ENCODE results near the gene STAM.

Gene STAM

GRCh38 chr10:17655567-17656146, 11.7 kb downstream of the STAM start:
- Mint-ChIP-seq H3K9me3 (peaks cover 12% of the 10 kb centered on the region), H3K36me3 (ENCODE audit: low read depth) (peaks cover 52% of the 10 kb centered on the region)

DNA sequence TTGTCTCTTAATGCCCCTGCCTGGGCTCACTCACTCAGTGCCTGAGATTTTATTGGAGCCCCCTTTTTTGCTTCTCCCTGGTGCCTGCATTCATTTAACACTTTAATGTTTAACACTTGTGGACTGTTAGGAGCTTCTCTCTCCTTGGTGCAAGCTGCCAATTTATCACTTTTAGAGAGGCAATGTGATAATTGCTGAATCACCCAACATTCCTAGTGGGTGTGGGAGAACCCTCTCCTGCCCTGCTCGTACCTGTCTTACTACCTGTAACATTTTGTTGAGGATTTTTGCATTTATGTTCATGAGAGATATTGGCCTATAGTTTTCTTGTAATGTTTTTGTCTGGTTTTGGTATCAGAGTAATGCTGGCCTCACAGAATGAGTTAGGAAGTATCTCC, 13.2 kb downstream of the STAM start:
- no peak for DNase-seq
- peaks cover 12% of the 10 kb centered on the region for H3K9me3 Mint-ChIP-seq
- peak overlapping the region; percentile 57 for H3K27ac Mint-ChIP-seq
- H3K4me1 Mint-ChIP-seq (ENCODE audit: low read depth) = peaks cover 80% of the 10 kb centered on the region
- no peaks in the 10 kb centered on the region for H3K27me3 Mint-ChIP-seq
- no peak overlapping the region for H3K4me3 Mint-ChIP-seq
- peaks cover 54% of the 10 kb centered on the region for H3K36me3 Mint-ChIP-seq (ENCODE audit: low read depth)

More at GRCh38 chr10:17655567-17656146, 11.7 kb downstream of the STAM start:
- DNase-seq = no peak
- Mint-ChIP-seq H3K4me1 (ENCODE audit: low read depth) (peaks cover 79% of the 10 kb centered on the region), H3K27me3 (no peaks in the 10 kb centered on the region), H3K4me3 (peak overlapping the region; percentile 24), H3K27ac (peak overlapping the region; percentile 52)

DNA sequence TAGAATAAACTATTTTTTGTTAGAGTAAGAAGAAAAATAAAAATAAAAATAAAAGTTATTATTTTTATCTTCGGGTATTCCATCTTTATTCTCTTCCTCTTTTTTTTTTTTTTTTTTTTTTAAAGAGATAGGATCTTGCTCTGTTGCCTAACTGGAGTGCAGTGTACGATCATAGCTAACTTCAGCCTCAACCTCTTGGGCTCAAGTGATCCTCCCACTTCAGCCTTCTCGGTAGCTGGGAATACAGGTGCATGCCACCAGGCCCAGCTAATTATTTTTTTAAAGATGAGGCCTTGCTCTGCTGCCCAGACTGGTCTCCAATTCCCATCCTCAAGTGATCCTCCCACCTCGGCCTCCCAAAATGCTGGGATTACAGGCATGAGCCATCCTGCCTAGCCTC, 15.4 kb downstream of the STAM start:
- H3K4me3 Mint-ChIP-seq = no peak overlapping the region
- H3K36me3 Mint-ChIP-seq (ENCODE audit: low read depth) = peaks cover 50% of the 10 kb centered on the region
- H3K9me3 Mint-ChIP-seq = peaks cover 2% of the 10 kb centered on the region
- H3K27ac Mint-ChIP-seq = no peak overlapping the region
- H3K27me3 Mint-ChIP-seq = no peaks in the 10 kb centered on the region
- peaks cover 79% of the 10 kb centered on the region for H3K4me1 Mint-ChIP-seq (ENCODE audit: low read depth)
- no peak for DNase-seq

- no peak overlapping the region for H3K27ac Mint-ChIP-seq
- peaks cover 70% of the 10 kb centered on the region for H3K4me1 Mint-ChIP-seq (ENCODE audit: low read depth)
- peaks cover 53% of the 10 kb centered on the region for H3K36me3 Mint-ChIP-seq (ENCODE audit: low read depth)
These were observed 17.0 kb downstream of the STAM start for GRCh38 chr10:17660921-17661320.

GRCh38 chr10:17661510-17661909, 17.6 kb downstream of the STAM start:
- H3K4me1 Mint-ChIP-seq (ENCODE audit: low read depth) = peaks cover 68% of the 10 kb centered on the region
- H3K9me3 Mint-ChIP-seq = no peaks in the 10 kb centered on the region
- H3K27ac Mint-ChIP-seq = peak overlapping the region; percentile 27
- H3K36me3 Mint-ChIP-seq (ENCODE audit: low read depth) = peaks cover 52% of the 10 kb centered on the region
- H3K4me3 Mint-ChIP-seq = no peak overlapping the region
- DNase-seq = no peak
- H3K27me3 Mint-ChIP-seq = no peaks in the 10 kb centered on the region

More at GRCh38 chr10:17660921-17661320, 17.0 kb downstream of the STAM start:
- Mint-ChIP-seq H3K9me3 (no peaks in the 10 kb centered on the region), H3K4me3 (no peak overlapping the region), H3K27me3 (no peaks in the 10 kb centered on the region)
- DNase-seq = no peak

GRCh38 chr10:17662193-17663138, 18.5 kb downstream of the STAM start:
- Mint-ChIP-seq H3K27ac (peak overlapping the region; percentile 26), H3K4me1 (ENCODE audit: low read depth) (peaks cover 64% of the 10 kb centered on the region), H3K27me3 (no peaks in the 10 kb centered on the region), H3K36me3 (ENCODE audit: low read depth) (peaks cover 51% of the 10 kb centered on the region), H3K9me3 (no peaks in the 10 kb centered on the region), H3K4me3 (no peak overlapping the region)
- no peak for DNase-seq

DNA sequence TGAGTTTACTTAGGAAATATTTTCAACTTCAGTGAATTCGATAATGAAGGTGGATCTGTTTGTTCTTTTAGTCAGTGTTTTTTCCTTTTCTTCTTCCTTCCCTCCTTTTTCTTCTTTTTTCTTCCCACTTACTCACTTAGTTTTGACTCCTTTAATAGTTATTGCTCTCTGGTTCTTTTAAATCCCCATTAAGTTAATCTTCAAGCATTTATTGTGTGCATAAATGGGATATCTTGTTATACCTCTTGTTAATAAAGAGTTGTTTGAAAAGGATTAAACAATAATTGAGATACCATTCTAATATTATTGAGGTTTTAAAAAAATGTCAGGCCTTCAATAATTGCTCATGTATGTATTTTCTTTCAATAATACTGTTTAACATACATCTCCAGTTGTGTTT, 19.5 kb downstream of the STAM start:
- peaks cover 51% of the 10 kb centered on the region for H3K36me3 Mint-ChIP-seq (ENCODE audit: low read depth)
- peaks cover 66% of the 10 kb centered on the region for H3K4me1 Mint-ChIP-seq (ENCODE audit: low read depth)
- no peaks in the 10 kb centered on the region for H3K27me3 Mint-ChIP-seq
- H3K27ac Mint-ChIP-seq = no peak overlapping the region
- DNase-seq = no peak
- no peak overlapping the region for H3K4me3 Mint-ChIP-seq
- no peaks in the 10 kb centered on the region for H3K9me3 Mint-ChIP-seq

DNA sequence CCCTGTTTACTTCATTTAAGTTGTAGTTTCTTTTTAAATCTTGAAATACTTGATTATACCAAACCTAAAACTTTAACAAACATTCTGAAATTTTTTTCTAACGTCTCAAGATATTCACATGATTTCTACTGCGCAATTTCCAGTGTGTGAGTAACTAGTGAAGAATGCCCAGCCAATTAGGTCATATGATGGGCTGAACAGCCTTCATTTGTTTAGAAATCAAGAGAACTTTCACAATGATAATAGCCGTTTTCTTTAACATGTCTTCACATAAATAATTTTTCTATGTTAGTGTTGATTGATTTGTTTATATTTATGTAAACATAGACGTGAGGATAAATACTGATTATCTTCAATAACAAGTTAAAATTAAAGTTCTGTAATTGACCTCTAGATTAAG, 21.8 kb downstream of the STAM start:
- Mint-ChIP-seq H3K4me1 (ENCODE audit: low read depth) (peaks cover 74% of the 10 kb centered on the region), H3K36me3 (ENCODE audit: low read depth) (peaks cover 45% of the 10 kb centered on the region), H3K4me3 (no peak overlapping the region), H3K27me3 (no peaks in the 10 kb centered on the region), H3K9me3 (no peaks in the 10 kb centered on the region), H3K27ac (no peak overlapping the region)
- no peak for DNase-seq

- Mint-ChIP-seq H3K27ac (peak overlapping the region; percentile 58), H3K4me3 (peak overlapping the region; percentile 32), H3K27me3 (no peaks in the 10 kb centered on the region), H3K36me3 (ENCODE audit: low read depth) (peaks cover 23% of the 10 kb centered on the region), H3K4me1 (ENCODE audit: low read depth) (peaks cover 70% of the 10 kb centered on the region), H3K9me3 (no peaks in the 10 kb centered on the region)
- no peak for DNase-seq
These were observed 24.7 kb downstream of the STAM start for GRCh38 chr10:17668435-17669184.

DNA sequence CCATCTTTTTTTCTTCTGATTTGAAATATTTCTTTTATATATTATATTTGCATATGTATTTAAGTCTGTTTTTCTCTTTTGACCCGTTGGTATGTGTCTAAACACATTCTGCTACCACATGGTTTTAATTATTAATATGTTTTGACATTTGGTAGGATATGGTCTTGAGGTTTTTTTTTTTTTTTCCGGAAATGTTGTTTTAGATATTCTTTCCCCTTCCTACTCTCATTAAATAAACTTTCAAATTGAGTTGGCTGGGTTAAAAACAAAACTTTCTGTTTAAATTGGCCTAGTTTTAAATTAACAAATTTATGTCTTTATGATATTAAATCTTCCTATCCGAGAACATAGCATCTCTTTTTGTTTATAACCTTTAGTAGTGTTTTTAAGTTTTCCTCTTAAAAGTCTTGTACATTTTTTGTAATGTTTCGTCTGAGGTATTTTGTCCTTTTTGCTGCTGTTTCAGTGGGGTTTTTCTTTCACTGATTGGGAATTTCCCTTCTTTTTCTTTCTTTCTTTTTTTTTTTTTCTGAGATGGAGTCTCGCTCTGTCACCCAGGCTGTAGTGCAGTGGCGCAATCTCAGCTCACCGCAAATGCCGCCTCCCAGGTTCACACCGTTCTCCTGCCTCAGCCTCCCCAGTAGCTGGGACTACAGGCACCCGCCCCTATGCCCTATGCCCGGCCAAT, 25.4 kb downstream of the STAM start:
- peak; percentile 62 for DNase-seq
- Mint-ChIP-seq H3K9me3 (no peaks in the 10 kb centered on the region), H3K4me1 (ENCODE audit: low read depth) (peaks cover 74% of the 10 kb centered on the region), H3K27ac (peak overlapping the region; percentile 94), H3K27me3 (no peaks in the 10 kb centered on the region), H3K4me3 (peak overlapping the region; percentile 77), H3K36me3 (ENCODE audit: low read depth) (peaks cover 25% of the 10 kb centered on the region)

DNA sequence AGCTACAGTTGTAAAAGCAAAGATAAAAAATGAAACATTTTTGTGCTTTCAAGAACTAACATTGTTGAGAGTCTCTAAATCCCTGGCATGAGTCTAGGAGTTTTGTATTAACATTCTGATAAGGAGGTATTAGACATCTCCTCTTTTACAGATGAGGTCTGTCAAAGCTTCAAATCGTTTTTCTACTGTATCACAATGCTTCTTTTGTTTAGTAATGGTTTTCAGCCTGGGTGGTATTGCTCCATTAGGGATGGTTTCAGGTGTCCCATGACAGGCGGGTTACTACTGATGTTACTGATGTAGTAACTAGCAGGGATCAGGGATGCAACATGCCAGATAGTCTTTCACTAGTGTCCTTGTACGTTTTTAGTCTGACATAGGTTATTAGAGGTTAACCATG, 27.4 kb downstream of the STAM start:
- no peak for DNase-seq
- H3K4me1 Mint-ChIP-seq (ENCODE audit: low read depth) = peaks cover 83% of the 10 kb centered on the region
- no peaks in the 10 kb centered on the region for H3K9me3 Mint-ChIP-seq
- no peak overlapping the region for H3K4me3 Mint-ChIP-seq
- no peak overlapping the region for H3K27ac Mint-ChIP-seq
- H3K36me3 Mint-ChIP-seq (ENCODE audit: low read depth) = peaks cover 20% of the 10 kb centered on the region
- H3K27me3 Mint-ChIP-seq = no peaks in the 10 kb centered on the region

DNA sequence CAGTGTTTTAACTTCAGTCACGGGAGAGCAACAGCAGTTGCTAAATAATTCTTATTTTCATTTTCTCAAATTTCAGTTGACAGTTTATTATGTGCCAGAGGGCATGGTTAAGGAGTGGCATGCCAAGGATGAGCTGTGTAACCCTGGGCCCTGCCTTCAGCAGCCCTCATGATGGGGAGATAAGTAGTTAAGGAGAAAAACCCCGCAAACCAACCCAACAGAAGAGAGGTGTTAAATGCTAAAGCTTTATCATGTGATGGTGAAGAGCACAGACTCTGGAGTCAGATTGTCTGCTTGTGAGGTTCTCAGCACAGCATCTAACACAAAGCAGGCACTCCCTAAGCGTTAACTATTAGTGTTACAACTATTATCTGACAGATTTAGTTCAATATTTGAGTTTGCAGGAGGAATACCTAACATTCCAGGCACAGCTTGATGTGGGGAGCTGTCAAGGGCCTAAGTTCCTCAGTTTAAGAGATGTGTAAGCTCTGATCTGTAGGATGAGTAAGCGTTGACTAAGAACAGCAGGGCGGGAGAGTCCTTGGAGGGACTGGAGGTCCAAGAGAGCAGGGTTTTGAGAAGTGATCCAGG, 29.6 kb downstream of the STAM start:
- Mint-ChIP-seq H3K27me3 (no peaks in the 10 kb centered on the region), H3K36me3 (ENCODE audit: low read depth) (peaks cover 10% of the 10 kb centered on the region), H3K4me1 (ENCODE audit: low read depth) (peaks cover 70% of the 10 kb centered on the region), H3K27ac (peak overlapping the region; percentile 38), H3K9me3 (no peaks in the 10 kb centered on the region), H3K4me3 (no peak overlapping the region)
- no peak for DNase-seq

DNA sequence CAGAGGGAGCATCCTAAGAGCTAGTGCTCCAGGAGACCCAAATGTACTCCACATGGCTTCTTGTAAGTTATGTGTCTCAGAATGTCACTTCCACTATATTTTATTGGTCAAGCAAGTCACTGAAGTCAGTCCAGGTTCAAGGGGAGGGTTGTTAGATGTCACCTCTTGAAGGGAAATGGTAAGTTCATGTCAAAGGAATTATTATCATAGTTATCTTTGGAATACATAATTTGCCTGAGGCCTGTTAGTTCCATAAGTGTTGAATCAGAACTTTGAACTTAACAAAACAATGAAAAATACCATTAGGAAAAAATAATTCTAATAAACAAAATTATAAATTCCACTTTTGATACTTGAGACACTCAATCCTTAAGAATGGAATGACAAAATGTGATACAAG, 30.6 kb downstream of the STAM start:
- Mint-ChIP-seq H3K9me3 (peaks cover 5% of the 10 kb centered on the region), H3K27me3 (no peaks in the 10 kb centered on the region), H3K4me3 (no peak overlapping the region), H3K4me1 (ENCODE audit: low read depth) (peaks cover 69% of the 10 kb centered on the region), H3K27ac (no peak overlapping the region), H3K36me3 (ENCODE audit: low read depth) (peaks cover 19% of the 10 kb centered on the region)
- DNase-seq = no peak

DNA sequence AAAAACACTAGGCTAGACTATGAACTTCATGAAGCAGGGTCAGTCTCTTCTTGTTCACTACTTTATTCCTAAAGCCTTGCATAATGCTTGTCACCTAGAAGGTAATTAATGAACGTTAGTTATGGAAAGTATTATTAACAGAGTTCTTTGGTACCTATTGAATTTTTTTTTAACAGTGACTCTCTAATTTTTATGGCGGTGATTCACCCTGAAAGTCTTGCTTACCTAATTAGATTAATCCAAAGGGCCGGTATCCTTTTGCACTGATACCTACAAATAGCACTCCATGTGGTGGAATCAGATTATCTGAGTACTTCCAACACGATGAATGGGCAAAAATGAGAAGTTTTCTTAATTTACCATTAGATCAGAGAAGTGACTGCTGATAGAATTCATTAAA, 31.7 kb downstream of the STAM start:
- Mint-ChIP-seq H3K27ac (no peak overlapping the region), H3K4me1 (ENCODE audit: low read depth) (peaks cover 70% of the 10 kb centered on the region), H3K4me3 (no peak overlapping the region), H3K27me3 (no peaks in the 10 kb centered on the region), H3K9me3 (peaks cover 7% of the 10 kb centered on the region), H3K36me3 (ENCODE audit: low read depth) (peaks cover 25% of the 10 kb centered on the region)
- DNase-seq = no peak

Measured in activated T-cell treated with anti-CD3 and anti-CD28 coated beads, Interleukin-2, amount 50 U/mL, for 24 hours (primary cell).